ENCODE measurements around the gene PPFIA4.

PPFIA4 gene

DNA sequence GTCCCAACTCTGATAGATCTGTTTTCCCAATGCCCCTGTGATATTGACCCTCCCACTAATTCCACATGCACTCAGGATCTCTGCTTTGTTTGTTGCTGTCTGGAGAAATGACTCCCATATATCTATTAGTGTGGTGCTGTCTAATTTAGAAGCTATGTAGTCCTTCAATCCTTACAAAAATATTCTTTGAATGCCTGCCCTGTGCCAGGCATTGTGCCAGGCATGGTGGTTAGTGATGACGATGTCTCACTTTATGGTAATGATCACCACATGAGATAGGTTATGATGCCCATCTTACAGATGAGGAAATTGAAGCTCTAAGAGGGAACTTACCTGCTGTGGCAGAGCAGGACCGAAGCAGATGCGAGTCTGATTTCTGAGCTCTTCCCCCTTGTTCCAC, 46.6 kb downstream of the PPFIA4 start:
- TF ChIP-seq, protein P1, sequence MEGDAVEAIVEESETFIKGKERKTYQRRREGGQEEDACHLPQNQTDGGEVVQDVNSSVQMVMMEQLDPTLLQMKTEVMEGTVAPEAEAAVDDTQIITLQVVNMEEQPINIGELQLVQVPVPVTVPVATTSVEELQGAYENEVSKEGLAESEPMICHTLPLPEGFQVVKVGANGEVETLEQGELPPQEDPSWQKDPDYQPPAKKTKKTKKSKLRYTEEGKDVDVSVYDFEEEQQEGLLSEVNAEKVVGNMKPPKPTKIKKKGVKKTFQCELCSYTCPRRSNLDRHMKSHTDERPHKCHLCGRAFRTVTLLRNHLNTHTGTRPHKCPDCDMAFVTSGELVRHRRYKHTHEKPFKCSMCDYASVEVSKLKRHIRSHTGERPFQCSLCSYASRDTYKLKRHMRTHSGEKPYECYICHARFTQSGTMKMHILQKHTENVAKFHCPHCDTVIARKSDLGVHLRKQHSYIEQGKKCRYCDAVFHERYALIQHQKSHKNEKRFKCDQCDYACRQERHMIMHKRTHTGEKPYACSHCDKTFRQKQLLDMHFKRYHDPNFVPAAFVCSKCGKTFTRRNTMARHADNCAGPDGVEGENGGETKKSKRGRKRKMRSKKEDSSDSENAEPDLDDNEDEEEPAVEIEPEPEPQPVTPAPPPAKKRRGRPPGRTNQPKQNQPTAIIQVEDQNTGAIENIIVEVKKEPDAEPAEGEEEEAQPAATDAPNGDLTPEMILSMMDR (IDR thresholded peaks at IDR 0.05; ENCODE audit: low read depth, low read length), result no peak
- no peak overlapping the region for H3K4me3 ChIP-seq (ENCODE audit: low read depth, low read length)

DNA sequence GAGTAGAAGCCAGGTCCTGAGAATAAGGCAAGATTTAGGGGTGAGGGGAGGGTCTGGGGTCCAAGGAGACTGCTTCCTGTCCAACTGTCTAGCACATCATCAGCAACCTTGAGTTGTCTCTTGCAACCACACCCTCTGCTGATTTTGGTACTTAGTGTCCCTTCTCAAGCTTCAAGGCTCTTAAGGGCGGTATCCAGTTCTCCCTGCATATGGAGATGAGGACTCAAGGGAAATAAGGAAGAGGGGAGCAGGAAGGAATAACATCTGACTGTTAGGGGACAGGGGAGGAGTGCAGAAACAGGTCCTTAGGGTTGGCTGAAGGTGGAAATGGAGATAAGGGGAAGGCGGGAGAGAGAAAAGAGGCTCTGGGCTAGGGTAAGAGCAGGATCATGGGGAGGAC, 47.2 kb downstream of the PPFIA4 start:
- no peak overlapping the region for H3K4me3 ChIP-seq (ENCODE audit: low read depth, low read length)
- TF ChIP-seq, protein P1 (IDR thresholded peaks at IDR 0.05; ENCODE audit: low read depth, low read length), result no peak

DNA sequence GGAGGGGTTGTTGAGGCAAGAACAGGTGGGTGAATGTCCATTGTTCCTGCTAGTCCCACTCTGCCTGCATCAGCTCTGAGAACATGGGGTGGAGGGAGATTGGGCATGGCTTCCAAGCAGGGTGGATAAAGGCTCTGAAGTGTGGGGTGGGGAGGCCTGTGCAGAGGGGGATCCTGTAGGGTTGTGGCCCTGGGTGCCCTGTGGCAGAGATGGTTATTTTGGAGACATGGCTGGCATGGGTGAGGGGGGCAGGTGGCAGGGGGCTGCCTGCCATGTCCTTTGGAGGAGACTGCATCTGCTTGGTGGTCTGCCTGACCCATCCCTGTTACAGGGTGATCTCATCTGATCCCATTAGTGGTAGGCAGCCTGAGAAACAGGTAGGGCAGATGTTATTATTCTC, 48.3 kb downstream of the PPFIA4 start:
- H3K4me3 ChIP-seq (ENCODE audit: low read depth, low read length), result no peak overlapping the region
- TF ChIP-seq, protein P1 (IDR thresholded peaks at IDR 0.05; ENCODE audit: low read depth, low read length), result no peak

DNA sequence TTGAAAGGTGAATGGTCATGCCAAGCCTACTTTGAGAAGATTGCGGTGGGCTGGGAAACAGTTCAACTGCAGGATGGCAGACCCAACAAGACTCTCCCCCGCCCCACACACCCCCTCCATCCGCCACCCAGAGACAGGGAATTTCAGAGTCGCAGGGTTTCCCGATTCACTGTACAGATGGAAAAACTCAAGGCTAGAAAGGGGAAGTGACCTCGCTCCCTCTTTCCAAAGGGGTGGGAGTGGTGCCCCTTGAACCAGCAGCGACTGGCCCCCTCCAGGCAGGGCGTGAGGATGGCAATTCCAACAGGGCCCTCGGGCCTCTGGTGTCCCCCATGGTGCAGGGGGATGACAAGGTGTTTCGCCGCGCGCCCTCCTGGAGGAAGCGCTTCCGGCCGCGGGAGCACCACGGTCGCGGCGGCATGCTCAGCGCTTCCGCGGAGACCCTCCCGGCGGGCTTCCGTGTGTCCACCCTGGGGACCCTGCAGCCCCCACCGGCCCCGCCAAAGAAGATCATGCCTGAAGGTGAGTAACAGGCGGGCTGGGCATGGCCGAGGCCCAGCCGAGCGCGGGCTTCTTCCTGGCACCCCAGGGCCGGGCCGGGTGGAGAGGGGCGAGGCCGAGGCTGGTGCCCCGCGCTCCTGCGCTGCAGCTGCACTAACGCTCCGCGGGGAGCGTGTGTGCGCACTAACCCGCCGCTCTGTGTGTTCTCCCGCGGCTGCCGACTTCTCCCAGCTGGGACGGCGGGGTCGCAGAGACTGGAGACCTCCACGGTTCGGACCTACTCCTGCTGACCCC, 49.1 kb downstream of the PPFIA4 start:
- TF ChIP-seq, protein P1 (IDR thresholded peaks at IDR 0.05; ENCODE audit: low read depth, low read length), result no peak
- no peak overlapping the region for H3K4me3 ChIP-seq (ENCODE audit: low read depth, low read length)

DNA sequence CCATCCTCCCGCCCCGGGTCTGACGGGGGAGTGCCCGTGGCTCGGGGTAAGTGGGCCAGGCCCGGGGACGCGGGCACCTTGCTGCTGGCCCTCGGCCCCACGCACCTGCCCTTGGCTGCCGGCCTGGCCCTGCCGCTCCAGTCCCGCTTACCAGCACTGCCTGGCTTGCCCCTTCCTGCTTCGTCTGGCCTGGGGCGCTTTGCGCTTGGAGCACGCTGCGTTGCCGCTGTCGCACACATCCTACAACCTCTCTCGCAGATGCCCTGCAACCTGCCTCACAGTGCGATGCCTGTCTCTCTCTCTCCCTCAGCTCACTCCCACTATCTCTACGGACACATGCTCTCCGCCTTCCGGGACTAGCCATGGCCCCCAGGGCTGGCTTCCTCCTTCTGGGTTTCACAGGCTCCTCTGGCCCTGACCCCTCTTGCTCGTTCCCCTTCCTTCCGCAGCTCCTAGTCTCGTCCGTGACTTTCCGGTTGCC, 49.8 kb downstream of the PPFIA4 start:
- no peak overlapping the region for H3K4me3 ChIP-seq (ENCODE audit: low read depth, low read length)

DNA sequence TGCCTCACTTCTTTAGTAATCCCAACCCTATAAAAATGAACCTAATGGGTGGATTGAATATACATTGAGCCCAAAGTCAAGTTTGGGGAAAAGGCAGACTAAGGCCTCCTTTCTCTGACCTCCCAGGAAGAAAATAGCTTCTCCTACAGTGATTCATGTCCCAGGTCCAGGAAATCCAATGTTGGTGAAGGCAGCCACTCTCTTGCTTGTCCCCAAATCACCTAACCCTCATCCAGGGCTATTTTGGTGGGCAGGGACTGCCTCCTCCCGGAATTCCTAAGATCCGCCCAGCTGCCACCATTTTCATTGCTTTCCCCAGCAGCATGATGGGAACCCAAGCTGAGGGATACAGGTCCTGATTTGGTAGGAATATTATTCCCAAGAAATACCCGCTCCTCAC, 51.1 kb downstream of the PPFIA4 start:
- TF ChIP-seq, protein P1 (IDR thresholded peaks at IDR 0.05; ENCODE audit: low read depth, low read length), result no peak
- no peak overlapping the region for H3K4me3 ChIP-seq (ENCODE audit: low read depth, low read length)

More for the DNA sequence above, 49.8 kb downstream of the PPFIA4 start:
- TF ChIP-seq, protein P1 (IDR thresholded peaks at IDR 0.05; ENCODE audit: low read depth, low read length), result no peak

DNA sequence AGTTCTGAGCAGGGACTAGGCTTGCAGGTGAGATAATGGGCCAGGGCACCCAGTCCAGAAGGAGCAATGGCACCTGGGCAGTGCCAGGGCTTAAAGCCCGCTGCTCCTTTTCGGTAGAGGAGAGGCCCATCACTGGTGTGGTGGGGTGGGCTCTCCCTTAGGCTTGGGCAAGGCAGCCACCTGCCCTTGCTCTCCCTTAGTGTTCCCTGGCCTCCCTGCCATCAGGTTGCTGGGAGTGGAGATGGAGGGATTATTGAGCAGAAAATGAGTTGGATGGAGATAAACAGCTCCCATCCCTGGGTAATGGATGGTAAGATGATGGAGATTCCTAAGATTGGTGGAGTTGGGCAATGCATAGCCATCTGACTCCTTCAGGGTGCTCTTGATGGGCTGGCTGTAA, 51.7 kb downstream of the PPFIA4 start:
- TF ChIP-seq, protein P1 (IDR thresholded peaks at IDR 0.05; ENCODE audit: low read depth, low read length), result no peak
- H3K4me3 ChIP-seq (ENCODE audit: low read depth, low read length), result no peak overlapping the region

Data from WI38 (cell line).